Activated CD8-positive, alpha-beta memory T cell treated with anti-CD3 and anti-CD28 coated beads, Interleukin-2, amount 10 ng/mL, durations not matched to agents 7 days and 5 days (primary cell): ENCODE data around the gene OR2T11. TPM values are rescaled to one million over a fixed set of nuclear protein-coding genes. Genes with fewer than 3 reads are reported as not detected.
"Not testable (repeated sequence)": the region's sequence is repeated elsewhere in the genome, so short reads cannot be mapped to it uniquely, and the experiment has no call there.

Experiments
- ATAC-seq: fragments of 150-1000 bp; cut with Tn5 transposase; one replicate; pipeline ENCODE4 v1.10.0; 2021; ENCODE audit warnings: moderate library complexity
- CTCF ChIA-PET: fragments of 350-600 bp; sonication (Branson Sonifier 250); formaldehyde crosslinking; loops from one replicate; lab custom pipeline; 2021; ENCODE audit warnings: antibody characterized with exemption; lab: Charles Lee
- DNase-seq: peaks from one replicate; pipeline ENCODE4 v3.0.0-alpha.2; 2020
- H3K27ac Mint-ChIP-seq: one replicate; pipeline ENCODE4 v1.8.0; 2021; ENCODE audit warnings: mild to moderate bottlenecking, mixed read lengths
- H3K27me3 Mint-ChIP-seq: one replicate; pipeline ENCODE4 v1.8.0; 2021; ENCODE audit warnings: mixed read lengths
- H3K36me3 Mint-ChIP-seq: one replicate; pipeline ENCODE4 v1.8.0; 2021; ENCODE audit warnings: mild to moderate bottlenecking, mixed read lengths
- H3K4me1 Mint-ChIP-seq: one replicate; pipeline ENCODE4 v1.8.0; 2021; ENCODE audit warnings: mixed read lengths
- H3K4me3 Mint-ChIP-seq: one replicate; pipeline ENCODE4 v1.8.0; 2021; ENCODE audit warnings: mild to moderate bottlenecking, moderate library complexity, mixed read lengths
- H3K9me3 Mint-ChIP-seq: one replicate; pipeline ENCODE4 v1.8.0; 2022; ENCODE audit warnings: low read depth, mixed read lengths
- total RNA-seq, 2 experiments: library from RNA; stranded (reverse); gene quantifications; one replicate each; pipeline ENCODE4 v1.2.3, GENCODE V29; 2021

OR2T11 gene
- total RNA-seq, 2 experiments from 2014 or later = not detected

DNA sequence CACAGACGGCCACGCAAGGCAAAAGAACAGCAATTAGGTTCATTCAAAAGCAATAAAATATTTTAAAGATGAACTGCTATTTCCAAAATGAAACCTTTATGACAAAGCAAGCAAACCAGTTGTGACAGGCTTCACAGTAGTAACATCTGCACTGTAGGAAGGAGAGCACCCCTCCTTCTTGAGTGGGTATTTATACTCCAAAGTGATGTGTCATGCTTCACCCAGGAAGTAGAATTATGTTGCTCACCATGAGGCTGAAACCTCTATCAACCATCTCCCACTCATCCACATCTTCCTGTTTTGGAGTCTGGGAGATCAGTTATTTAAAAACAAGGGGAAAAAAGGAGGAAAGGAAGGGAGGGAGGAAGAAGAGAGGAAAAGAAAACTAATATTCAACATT lies 38.3 kb downstream of the OR2T11 start:
- Mint-ChIP-seq H3K4me3 (no peak overlapping the region), H3K36me3 (no peaks in the 10 kb centered on the region), H3K4me1 (no peaks in the 10 kb centered on the region), H3K27ac (no peak overlapping the region), H3K27me3 (no peaks in the 10 kb centered on the region), H3K9me3 (no peaks in the 10 kb centered on the region)
- ATAC-seq (no peak), DNase-seq (no peak)
- CTCF ChIA-PET = no interaction called here

GRCh38 chr1:248593226-248593625 lies 41.7 kb downstream of the OR2T11 start:
- H3K9me3 Mint-ChIP-seq = no peaks in the 10 kb centered on the region
- CTCF ChIA-PET = no interaction called here
- H3K4me3 Mint-ChIP-seq = no peak overlapping the region
- DNase-seq (no peak), ATAC-seq (no peak)
- H3K4me1 Mint-ChIP-seq = no peaks in the 10 kb centered on the region
- no peaks in the 10 kb centered on the region for H3K36me3 Mint-ChIP-seq
- H3K27ac Mint-ChIP-seq = no peak overlapping the region
- H3K27me3 Mint-ChIP-seq = no peaks in the 10 kb centered on the region

DNA sequence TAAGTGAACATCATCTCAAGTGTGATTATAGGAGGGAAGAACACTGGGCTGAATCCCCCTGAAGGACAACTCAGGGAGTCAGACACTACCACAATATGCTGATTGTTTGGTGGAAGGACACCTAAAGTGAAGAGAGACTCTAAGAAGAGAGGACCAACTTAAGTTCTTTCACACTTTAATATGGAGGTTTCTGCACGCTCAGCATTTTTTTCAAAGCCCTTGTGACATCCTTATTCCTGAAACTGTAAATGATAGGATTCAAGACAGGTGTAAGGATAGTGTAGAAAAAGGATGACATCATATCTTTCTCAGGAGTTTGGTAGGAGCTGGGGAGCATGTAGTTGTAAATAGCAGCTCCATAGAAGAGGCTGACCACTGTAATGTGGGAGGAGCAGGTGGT lies 42.2 kb downstream of the OR2T11 start:
- Mint-ChIP-seq H3K27ac (no peak overlapping the region), H3K4me1 (no peaks in the 10 kb centered on the region), H3K27me3 (no peaks in the 10 kb centered on the region), H3K4me3 (no peak overlapping the region), H3K36me3 (no peaks in the 10 kb centered on the region), H3K9me3 (no peaks in the 10 kb centered on the region)
- ATAC-seq (no peak), DNase-seq (no peak)
- CTCF ChIA-PET = no interaction called here

- CTCF ChIA-PET = no interaction called here
- Mint-ChIP-seq H3K27me3 (no peaks in the 10 kb centered on the region), H3K27ac (no peak overlapping the region), H3K36me3 (no peaks in the 10 kb centered on the region), H3K9me3 (no peaks in the 10 kb centered on the region), H3K4me1 (no peaks in the 10 kb centered on the region), H3K4me3 (no peak overlapping the region)
- ATAC-seq (no peak), DNase-seq (no peak)
Measured at GRCh38 chr1:248590055-248590454, 44.8 kb downstream of the OR2T11 start.

GRCh38 chr1:248589334-248589733 lies 45.6 kb downstream of the OR2T11 start:
- no peak overlapping the region for H3K27ac Mint-ChIP-seq
- H3K36me3 Mint-ChIP-seq = no peaks in the 10 kb centered on the region
- CTCF ChIA-PET = interaction anchor here (0.8 kb wide), 1 partner anchor 31 kb away, joined by 3 read pairs; no protein-coding TSS in a partner anchor
- no peaks in the 10 kb centered on the region for H3K9me3 Mint-ChIP-seq
- H3K4me3 Mint-ChIP-seq = no peak overlapping the region
- ATAC-seq = no peak
- no peaks in the 10 kb centered on the region for H3K27me3 Mint-ChIP-seq
- peaks cover 2% of the 10 kb centered on the region for H3K4me1 Mint-ChIP-seq
- DNase-seq = no peak

- peaks cover 2% of the 10 kb centered on the region for H3K4me1 Mint-ChIP-seq
- H3K4me3 Mint-ChIP-seq = no peak overlapping the region
- H3K27ac Mint-ChIP-seq = no peak overlapping the region
- H3K9me3 Mint-ChIP-seq = no peaks in the 10 kb centered on the region
- CTCF ChIA-PET = no interaction called here
- no peaks in the 10 kb centered on the region for H3K36me3 Mint-ChIP-seq
- no peaks in the 10 kb centered on the region for H3K27me3 Mint-ChIP-seq
- ATAC-seq (no peak), DNase-seq (no peak)
Measured at GRCh38 chr1:248585266-248585665, 49.6 kb downstream of the OR2T11 start.

DNA sequence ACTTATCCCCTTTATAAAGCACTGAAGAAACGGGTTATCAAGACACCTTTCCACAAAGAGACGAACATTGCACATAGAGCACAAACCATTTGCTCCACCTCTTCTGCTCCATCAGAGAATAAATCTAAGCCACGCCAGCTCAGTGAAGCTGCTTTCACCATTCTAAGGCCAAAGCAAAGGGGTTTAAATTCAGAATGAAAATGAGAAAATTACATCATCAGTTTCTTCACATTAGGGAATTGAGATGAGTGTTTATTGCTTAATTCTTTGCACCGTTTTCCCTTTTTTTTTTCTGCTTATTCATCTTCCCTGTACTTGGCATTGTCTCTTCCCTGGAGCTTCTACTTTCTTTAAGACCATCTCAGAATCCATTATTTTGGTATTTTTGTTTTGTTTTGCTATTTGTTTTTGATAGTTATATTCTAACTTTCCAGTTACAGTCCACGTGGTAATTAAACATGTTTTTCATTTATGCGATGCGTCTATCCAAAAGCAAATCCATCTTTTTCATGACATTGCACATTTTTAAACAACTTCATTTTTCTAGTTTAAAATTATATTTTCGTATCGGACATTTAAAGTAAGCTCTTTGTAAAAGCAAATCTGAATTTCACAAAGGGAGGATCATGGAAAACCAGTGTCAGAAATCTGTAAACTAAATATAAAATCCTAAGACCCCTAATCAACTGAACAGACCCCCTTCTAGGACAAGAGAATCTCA lies 58.5 kb downstream of the OR2T11 start:
- no peak overlapping the region for H3K4me3 Mint-ChIP-seq
- CTCF ChIA-PET = no interaction called here
- no peak for ATAC-seq

DNA sequence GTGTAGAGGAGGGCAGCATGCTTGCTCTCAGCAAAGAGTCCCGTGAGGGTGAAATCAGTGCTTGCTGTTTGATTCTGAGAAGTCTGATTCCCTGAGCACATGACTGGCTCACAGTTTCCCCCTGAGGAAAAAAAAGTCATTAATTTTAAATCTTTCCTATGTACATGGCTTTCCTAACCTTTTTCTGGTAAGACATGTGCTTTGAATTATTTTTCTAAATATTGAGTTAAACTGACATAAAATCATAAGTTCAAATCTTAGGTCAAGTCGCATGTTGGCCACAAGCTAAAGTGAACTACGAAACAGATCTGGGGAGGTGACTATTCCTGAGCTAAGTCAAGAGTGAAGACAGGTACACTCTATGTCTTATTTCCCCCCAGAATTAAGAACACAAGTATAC lies 60.2 kb downstream of the OR2T11 start, which contains the start of gene OR2T34:
Gene OR2T34 (minus strand): TSS at position 101 of the 400 bp plus-strand sequence. CDS start 0 bp downstream, at position 101.
- DNase-seq, H3K4me3 Mint-ChIP-seq, H3K36me3 Mint-ChIP-seq, CTCF ChIA-PET, H3K9me3 Mint-ChIP-seq, H3K27ac Mint-ChIP-seq, H3K27me3 Mint-ChIP-seq, H3K4me1 Mint-ChIP-seq, ATAC-seq: not testable (repeated sequence)

More for the DNA sequence above, 58.5 kb downstream of the OR2T11 start:
- H3K9me3 Mint-ChIP-seq = no peaks in the 10 kb centered on the region
- no peak overlapping the region for H3K27ac Mint-ChIP-seq
- no peak for DNase-seq
- H3K27me3 Mint-ChIP-seq = no peaks in the 10 kb centered on the region
- no peaks in the 10 kb centered on the region for H3K4me1 Mint-ChIP-seq
- no peaks in the 10 kb centered on the region for H3K36me3 Mint-ChIP-seq

GRCh38 chr1:248573856-248574255 lies 61.0 kb downstream of the OR2T11 start:
- DNase-seq, H3K27me3 Mint-ChIP-seq, CTCF ChIA-PET, H3K9me3 Mint-ChIP-seq, H3K36me3 Mint-ChIP-seq, H3K4me3 Mint-ChIP-seq, ATAC-seq, H3K27ac Mint-ChIP-seq, H3K4me1 Mint-ChIP-seq: not testable (repeated sequence)

Other genes starting within 250 kb of the OR2T11 start
- not detected for gene OR2T1, start 232.0 kb downstream of the OR2T11 start, total RNA-seq
- not detected for gene OR2T2, start 189.5 kb downstream of the OR2T11 start, total RNA-seq
- gene OR2T3, start 161.7 kb downstream of the OR2T11 start, total RNA-seq = not detected
- not detected for gene OR2T5, start 146.5 kb downstream of the OR2T11 start, total RNA-seq
- gene OR2G6, start 127.0 kb downstream of the OR2T11 start, total RNA-seq = not detected
- gene OR2T29, start 72.3 kb downstream of the OR2T11 start, total RNA-seq = not detected
- gene OR2T34, start 60.3 kb downstream of the OR2T11 start, total RNA-seq = not detected
- not detected for gene OR2T10, start 37.4 kb downstream of the OR2T11 start, total RNA-seq
- gene OR2T35, start 10.2 kb upstream of the OR2T11 start, total RNA-seq = not detected
- not detected for gene OR2T27, start 20.4 kb upstream of the OR2T11 start, total RNA-seq
- not detected for gene OR14I1, start 67.7 kb upstream of the OR2T11 start, total RNA-seq
- not detected for gene LYPD8, start 120.7 kb upstream of the OR2T11 start, total RNA-seq
- gene SH3BP5L, start 190.8 kb upstream of the OR2T11 start, total RNA-seq = 10 to 100 TPM; 27.4 to 27.9 TPM
- gene ZNF672, start 203.1 kb upstream of the OR2T11 start, total RNA-seq = 10 to 100 TPM; 53.8 to 72.3 TPM
- 10 to 100 TPM; 70.5 to 74.9 TPM for gene ZNF692, start 224.0 kb upstream of the OR2T11 start, total RNA-seq